NCI-H446 (cell line): ENCODE data around the gene FMOD.
A peak's percentile ranks its signal among the peaks of the same experiment; 100 is the strongest.

Experiments
- DNase-seq, 2 experiments: peaks; one replicate each; lab custom pipeline; 2025; lab: John Stamatoyannopoulos, UW

Gene FMOD

GRCh38 chr1:203361945-203362719, 11.2 kb upstream of the FMOD start:
- no peak for DNase-seq

DNA sequence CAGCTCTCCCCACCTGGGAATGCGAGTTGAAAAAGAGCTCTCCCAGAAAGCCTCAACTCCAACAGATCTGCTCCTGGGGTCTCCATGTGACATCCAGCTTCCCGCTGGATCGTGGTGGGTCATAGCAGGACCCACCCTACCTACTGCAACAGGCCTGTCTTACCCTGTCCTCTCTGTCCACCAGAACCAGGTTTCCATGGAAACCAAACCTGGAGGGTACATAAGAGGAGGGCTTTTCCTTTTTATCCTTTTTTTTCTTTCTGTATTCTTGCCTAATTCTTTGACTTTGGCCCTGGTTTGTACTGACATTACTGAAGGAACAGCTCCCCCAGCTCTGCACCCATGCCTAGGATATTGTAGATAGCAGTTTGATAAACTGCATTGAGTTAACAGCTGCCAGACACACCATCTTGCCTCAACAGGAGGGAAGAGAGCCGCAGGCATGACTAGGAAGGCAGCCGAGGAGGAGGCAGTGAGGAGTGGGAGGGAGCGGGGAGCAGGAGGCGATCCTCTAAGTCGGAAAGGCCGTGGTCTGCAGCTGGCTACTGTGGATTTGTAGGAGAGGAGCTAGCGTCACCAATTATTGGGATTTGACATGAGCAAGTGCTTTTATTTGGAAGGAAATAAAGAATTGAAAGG, 9.7 kb upstream of the FMOD start:
- no peak for DNase-seq

DNA sequence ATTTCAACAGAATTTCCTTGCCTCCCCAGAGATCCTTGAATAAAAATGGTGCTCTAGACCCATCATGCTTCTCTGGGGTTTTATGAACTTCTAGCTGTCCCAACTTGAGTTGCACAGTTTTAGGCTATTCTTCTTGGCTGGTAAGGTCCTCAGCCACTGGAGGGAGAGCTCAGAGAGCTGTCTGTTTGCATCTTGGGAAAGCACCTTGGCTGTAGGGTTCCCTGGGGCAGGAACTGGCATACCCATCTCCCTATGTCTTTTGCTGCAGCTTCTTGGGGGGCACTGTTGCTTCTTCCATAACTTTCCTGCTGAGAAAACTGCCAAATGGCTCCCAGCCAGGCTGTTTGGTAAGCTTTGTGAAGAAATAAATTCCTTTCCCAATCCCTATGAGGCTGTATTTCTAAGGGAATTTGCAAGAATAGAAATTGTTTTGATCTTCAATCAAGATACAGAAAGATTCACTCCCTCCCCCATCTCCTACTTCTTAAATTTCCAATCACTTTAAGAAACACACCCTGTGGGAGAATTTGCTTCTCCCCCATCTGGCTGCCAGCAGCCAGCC, 8.2 kb upstream of the FMOD start:
- no peak for DNase-seq

- DNase-seq: no peak
Measured at GRCh38 chr1:203354246-203354645, 3.3 kb upstream of the FMOD start.

GRCh38 chr1:203353486-203353885, 2.6 kb upstream of the FMOD start:
- DNase-seq: no peak

GRCh38 chr1:203349773-203350524, 973 bp downstream of the FMOD start:
- DNase-seq: no peak

DNA sequence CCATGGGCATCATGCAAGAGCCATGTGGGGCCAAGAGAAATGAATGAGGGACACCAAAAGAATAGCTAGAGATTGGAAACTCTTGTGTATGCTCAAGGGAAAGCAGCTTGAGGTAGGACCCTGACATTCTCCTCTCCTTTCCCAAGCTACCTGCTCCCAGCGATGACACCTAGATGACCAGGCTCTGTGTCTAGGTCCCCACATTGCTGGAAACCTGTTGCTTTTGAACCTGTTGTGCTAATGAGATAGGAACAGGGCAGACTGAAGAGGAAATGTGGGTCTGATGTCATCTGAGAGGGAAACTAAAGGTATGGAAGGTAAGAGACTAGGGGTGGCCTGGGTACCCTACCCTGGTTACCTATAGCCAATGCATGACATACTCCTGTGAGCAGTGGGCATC, 1.8 kb downstream of the FMOD start:
- DNase-seq: no peak

DNA sequence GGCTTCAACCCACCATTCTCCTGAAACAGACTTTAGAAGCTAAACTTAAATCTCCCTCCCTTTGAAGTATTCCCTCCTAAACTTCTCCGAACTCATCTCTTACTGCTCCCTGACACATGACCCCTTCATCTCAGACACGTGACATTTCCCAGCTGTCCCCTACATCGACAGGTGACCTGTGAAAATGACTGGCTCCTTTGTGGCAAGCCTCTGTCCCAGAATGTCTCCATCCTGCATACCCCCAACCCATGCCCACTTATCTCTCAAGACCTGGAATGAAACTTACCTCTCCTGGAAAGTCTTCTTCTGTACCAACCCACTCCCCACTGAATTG, 4.2 kb downstream of the FMOD start:
- DNase-seq: no peak

DNA sequence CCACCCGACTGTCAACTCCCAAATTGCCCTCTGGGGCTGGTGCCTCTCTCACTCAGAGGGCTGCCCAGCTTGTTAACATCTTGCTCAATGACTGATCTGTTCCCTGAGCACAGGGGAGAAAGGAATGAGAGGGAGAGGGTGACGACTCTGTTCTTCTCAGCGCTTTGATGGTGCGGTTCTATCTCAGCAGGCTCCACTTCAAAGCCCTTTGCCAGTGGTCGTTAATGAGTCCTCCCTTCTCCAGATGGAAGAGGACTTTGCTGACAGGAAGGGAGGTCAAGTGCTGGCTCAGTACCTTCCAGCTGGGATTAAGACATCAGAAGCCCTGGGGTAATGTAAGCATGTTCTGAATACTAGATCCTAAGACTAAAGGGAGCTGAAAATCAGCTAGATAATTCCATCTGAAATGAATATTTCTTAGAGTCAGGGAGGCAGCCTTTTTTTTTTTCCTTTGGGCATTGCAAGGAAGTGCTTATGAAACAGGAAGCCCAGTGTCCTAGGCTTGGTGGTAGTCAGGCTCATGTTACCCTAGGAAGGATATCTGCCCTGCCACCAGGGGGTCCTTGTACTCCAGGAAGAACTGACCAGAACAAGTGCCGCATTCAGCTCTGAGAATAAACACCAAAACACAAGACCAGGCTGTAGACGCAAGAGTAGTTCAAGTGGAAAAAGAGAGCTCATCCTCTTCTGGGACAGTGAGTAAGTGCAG, 4.7 kb downstream of the FMOD start:
- DNase-seq: no peak

DNA sequence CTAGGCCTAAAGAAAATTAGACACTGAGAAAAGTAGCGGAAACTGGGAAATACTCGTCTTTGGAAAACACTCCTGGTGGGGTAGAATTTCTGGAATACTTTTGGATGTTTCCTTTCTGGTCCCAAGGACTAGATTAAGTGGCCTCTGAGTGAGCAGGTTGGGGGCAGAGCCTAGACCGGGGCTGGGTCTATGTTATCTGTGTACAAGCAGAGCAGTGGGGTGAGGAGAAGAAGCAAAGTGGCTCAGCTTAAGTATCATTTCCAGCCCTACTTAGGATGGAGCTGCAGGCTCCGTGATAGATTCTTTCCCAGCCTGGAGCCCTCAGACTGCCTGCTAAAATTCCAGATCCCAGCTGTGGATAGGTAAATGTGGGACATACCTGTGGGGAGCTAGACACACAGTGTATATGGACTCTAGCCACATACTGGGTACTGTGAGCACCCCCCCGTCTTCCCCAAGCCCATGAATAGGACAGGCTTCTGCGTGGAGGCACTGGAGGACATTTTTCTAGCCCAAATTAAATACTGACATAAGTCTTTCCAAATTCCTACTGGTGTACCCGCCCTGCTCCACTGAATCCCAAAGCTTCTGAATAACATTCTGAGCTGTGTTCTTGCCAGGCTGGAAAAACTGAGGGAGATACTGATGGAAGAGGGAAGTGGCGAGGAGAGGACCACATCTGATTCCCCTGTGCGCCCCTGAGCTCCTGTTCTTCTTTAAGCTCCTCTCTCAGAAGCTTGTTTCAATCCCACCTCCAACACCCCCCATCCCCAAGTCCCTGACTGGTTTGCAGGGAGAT, 6.8 kb downstream of the FMOD start:
- DNase-seq: no peak

- DNase-seq: peak; percentile 50 to 61
Measured at GRCh38 chr1:203342192-203342940, 8.6 kb downstream of the FMOD start.

DNA sequence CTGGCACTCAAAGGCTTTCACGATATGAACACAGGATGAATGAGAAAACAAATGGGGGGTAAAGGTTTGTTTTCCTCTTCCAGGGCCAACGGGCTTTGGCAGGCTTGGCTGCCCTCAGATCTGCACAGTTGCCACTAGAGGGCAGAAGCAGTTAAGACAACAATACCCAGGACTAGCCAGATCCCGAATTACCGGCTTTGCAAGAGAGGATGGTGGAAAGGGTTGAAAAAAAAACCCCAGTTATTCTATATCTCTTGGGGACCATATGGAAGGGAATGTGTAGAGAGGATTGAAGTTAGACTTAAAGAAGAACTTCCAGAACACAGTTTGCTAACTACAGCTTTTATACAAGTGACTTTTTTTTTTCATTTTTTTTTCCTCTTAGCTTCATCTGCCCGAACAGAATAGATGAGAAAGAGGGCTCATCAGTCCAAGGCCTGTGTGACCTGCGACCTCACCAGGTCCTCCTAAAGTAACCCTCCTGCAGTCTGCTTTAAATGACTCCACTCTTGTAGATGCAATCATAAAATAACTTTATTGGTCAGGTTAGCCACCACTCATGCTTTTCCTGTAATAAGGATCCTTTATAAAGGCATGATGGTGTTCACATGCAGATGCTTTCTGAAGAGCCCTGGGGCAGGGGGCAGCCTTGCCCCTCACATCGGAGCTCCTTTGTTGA, 10.7 kb downstream of the FMOD start:
- DNase-seq: peak; percentile 90 to 93

GRCh38 chr1:203338335-203339036, 12.4 kb downstream of the FMOD start:
- DNase-seq: peak; percentile 78 to 82

GRCh38 chr1:203336097-203336496, 14.8 kb downstream of the FMOD start:
- peak in 1 of 2 experiments; percentile 38 for DNase-seq

DNA sequence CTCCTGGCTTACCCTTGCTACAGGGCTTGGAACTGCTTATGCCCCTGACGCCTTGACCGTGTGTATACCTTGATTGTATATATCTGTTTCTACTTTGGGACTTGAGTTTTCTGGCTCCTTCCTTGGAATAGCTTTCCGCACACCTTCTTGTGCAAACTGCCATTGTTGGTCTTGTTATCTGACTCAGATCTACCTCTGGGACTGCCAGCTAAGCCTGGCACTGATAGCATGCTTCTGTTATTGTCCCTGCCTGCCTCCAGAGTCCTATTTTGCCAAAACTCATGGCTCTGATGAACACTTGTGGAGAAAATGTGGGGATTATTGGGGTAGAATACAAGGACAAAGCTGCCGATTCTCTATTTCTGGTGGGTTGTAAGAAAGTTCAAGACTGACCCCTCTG, 15.4 kb downstream of the FMOD start:
- no peak for DNase-seq

- peak in 1 of 2 experiments; percentile 23 for DNase-seq
Measured at GRCh38 chr1:203331224-203331623, 19.7 kb downstream of the FMOD start.

- peak in 1 of 2 experiments; percentile 16 for DNase-seq
Measured at GRCh38 chr1:203328714-203329122, 22.2 kb downstream of the FMOD start.

- DNase-seq: peak in 1 of 2 experiments; percentile 53
Measured at GRCh38 chr1:203327684-203328457, 23.1 kb downstream of the FMOD start.
